ENCODE results near the gene TSPOAP1.

The TSPOAP1 gene

DNA sequence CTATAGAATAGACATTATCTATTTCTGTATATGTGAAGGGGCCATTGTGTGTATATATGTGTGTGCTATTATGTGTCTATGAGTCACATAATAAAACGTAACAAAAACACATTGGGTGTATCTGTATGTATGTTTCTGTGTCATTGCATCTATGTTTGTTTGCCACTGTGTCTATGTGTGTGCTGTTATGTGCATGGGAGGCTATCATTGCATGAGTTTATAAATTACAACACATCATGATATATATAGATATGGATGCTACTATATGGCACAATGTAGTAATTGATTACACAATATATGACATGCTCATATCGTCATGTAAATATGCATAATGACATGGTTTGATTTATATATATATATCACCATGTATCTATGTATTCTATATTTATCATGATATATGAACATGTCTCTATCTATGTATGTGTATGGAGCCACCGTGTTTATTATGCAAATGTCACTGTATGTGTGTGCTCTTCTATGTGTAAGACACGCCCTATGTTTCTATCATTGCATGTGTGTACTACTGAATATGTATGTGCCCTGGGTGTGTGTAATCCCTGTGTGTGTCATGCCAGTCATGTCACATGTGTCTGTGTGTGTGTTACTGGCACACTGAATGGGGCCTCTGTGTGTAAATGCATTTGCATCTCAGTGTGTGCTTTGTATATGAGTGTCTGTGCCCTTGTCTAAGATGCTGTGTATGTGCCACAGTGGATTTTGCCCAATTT is 1.4 kb upstream of the TSPOAP1 start:
- no peak for DNase-seq (ENCODE audit: low read depth in 2 of 2, low spot score in 1 of 2)

DNA sequence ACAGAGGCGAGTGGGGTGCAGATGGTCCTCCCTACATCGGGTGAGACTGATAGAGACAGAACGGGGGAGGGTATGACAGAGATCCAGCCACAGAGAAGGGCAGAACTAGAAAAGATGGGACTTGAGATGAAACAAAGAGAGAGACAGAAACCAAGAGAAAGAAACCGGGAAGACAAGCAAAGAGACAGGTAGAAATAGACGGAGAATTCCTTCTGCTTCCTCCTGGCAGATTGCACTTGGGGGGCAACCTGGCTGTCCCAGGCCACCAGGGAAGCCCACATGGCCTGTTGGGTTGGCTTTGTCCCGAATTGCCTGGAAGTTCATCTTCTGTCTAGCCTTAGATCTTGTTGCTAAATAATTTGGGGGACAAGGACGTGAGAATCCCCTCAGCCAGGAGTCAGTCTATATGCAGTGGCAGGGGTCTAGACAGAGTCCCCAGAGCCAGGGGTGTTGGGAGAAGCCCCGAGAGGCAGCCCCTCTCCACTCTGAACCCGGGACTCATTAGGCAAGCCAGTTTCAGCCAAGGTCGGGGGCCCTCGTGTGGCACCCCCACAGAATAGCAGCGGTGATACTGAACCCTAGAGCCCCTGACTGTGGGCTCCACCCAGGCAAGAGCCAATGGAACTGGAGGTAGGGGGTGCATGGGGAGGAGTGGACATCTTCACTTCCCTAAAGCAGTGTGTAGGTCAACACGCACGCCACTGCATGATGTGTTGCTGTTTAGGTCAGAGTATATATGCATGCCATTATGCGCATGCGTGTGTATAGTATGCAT is 627 bp upstream of the TSPOAP1 start:
- peak in 1 of 2 donors; percentile 62 for DNase-seq (ENCODE audit: low read depth in 2 of 2, low spot score in 1 of 2)

DNA sequence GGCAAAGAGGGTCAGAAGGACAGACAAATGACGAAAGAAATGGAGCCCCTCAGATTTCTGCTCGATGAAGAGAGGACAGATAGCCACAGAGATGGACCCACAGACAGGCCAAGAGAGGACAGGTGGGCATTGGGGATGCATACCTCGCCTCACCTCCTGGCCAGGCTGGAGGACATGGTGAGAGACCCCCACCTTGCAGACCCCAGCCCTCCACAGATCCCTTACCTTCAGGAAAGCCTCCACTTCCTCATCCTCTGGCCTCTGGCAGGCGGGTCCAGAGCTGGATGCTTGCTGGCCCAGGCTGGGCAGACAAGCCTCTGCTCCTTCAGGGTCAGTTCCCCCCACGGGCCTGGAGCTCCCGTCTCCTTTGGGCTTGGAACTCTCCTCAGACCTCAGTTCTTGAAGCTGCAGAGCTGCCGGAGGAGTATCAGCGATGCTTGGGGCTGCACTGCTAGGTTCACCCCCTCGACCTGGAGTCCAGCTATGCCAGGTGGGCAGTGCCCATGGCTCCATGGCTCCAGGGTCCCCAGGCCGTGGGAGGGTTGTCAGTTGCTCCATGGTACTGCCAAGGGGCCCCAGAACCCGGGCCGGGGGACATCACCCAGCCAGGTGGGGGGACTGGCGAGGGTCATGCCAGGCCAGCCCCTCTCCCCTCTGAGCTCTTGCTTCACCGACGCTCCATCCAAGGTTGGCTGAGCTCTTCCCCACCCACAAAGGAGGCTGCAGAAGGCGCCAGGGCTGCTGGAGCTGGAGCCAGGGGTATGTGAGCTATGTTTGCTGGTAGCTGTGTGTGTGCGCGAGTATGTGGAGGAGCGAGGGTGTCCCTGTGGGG is 1.0 kb downstream of the TSPOAP1 start:
- no peak for DNase-seq (ENCODE audit: low read depth in 2 of 2, low spot score in 1 of 2)

DNA sequence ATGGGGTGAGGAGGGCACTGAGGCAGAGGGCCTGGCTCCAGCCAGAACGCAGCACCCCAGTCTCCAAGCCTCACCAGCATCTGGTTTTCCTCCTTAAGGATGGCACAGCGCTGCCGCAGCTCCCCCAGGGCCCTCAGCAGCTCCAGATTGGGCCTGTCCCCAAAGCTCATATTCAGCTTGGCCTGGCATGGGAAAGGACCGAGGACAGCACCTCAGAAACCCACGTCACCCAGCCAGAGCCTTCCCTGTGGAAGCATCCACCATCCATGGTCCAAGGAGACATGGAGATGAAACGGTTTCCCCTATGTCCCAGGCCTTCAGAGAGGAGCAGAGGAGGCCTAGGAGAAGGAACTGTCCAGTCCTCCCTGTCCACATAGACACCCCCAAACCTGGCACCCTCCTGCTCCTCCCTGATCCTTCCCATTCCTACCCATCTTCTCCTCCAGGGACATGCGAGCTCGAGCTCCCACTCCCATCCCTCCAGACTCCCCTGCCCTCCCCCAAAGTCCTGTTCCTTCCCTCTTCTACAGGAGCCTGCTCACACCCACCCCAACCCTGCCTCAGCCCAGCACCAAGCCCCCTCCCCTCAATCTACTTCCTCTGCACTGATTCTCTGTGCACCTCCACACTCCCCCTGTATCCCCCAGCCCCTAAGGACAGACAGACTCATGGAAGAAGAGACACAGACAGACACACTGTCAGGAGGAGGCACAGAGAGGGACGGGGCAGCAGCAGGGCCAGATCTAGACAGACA is 1.8 kb downstream of the TSPOAP1 start:
- DNase-seq (ENCODE audit: low read depth in 2 of 2, low spot score in 1 of 2): no peak

DNA sequence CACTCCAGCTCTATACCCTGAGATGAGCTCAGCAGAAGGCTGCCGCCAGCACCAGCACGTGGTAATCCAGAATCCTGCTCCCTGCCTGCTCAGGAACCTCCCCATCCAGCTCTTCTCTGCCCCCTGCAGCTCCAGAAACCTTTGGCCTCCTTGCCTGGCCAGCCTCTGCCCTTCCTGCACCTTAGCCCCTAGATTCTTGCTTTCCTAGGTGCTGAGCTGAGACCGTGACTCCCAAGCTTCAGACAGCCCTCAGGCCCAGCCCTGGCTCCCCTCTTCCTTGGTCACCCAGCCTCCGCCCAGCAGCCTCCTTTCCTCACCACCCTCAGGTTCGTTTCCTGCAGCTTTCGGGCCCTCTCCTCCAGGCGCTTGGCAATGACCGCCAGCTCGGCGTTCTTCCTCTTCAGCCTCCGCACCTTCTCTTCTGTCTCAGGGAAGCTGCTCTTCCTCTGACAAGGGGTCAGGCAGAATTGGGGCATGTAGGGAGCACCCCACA is 2.6 kb downstream of the TSPOAP1 start:
- DNase-seq (ENCODE audit: low read depth in 2 of 2, low spot score in 1 of 2): no peak

DNA sequence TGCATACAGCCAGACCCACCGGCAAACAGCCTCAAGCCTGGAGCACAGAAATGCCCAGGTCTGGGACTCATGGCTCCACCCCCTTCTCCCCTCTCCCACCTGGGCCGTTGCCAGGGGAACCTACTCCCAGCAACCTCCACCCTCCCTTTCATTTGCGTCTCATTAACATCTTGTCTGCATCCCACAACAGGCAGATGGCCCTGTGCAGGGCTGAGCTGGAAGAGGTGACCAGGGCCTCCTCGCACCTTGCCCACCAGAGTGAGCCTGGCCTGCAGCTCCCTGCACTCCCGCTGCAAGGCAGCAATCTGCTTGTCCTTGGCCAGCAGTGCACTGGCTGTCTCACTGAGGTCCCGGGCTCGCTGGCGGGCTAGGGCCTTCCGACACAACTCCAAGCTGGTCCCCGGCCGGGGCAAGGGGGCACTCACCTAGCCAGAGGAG is 3.3 kb downstream of the TSPOAP1 start:
- DNase-seq (ENCODE audit: low read depth in 2 of 2, low spot score in 1 of 2): no peak

DNA sequence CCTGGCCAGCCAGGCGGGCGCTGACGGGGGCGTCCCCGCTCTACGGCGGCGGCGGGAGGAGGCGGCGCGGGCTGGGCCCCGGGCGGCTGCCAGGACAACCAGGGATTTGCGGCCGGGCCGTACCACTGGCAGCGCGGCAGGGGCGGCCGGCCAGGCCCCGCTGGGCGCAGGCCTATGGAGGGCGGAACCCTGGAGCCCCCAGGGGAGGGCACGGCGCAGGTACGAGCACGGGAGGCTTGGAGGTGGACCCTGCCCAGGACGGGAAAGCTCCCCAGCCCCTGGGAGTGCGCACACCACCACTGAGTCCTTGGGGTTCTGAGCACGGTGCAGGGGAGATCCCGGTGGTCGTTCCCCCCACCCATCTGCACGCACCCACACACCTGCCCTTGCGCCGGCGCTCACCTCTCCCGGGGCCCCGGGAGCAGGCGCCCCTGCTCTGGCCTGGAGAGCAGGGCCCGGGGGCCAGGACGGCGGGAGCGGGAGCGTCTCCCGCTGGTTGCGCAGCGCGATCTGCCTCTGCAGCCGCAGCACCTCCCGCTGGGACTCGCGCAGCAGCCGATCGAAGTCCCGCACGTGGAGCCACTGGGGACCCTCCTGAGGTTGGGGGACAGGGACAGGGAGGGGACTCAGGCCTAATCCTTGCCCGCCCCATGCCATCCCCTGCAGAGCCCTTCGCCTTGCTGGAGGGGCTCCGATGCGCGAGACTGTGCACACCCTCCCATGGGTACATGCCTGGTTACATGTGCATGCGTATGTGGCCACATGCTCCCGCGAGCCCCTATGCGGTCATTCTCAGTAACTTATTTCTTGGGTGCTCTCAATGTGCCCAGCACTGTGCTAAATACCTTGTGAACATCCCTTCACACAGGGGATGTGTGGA is 3.9 kb downstream of the TSPOAP1 start:
- DNase-seq (ENCODE audit: low read depth in 2 of 2, low spot score in 1 of 2): no peak

DNA sequence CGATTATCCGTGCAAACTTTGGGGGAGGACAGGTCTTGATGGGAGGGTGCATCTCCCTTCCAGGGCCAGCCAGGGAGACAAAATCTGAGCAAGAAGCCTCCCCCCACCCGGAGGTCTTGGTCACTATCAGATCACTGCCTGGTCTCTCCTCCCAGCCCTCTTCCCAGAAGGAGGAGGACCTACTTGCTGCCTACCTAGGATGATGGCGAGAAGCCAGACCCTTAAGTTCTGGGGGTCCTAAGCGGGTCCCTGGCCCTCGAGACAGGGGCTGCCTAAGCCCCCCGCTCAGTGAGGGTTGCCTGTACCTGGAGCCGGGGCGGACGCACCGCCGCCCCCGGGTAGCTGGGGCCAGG is 4.6 kb downstream of the TSPOAP1 start:
- DNase-seq (ENCODE audit: low read depth in 2 of 2, low spot score in 1 of 2): no peak

DNA sequence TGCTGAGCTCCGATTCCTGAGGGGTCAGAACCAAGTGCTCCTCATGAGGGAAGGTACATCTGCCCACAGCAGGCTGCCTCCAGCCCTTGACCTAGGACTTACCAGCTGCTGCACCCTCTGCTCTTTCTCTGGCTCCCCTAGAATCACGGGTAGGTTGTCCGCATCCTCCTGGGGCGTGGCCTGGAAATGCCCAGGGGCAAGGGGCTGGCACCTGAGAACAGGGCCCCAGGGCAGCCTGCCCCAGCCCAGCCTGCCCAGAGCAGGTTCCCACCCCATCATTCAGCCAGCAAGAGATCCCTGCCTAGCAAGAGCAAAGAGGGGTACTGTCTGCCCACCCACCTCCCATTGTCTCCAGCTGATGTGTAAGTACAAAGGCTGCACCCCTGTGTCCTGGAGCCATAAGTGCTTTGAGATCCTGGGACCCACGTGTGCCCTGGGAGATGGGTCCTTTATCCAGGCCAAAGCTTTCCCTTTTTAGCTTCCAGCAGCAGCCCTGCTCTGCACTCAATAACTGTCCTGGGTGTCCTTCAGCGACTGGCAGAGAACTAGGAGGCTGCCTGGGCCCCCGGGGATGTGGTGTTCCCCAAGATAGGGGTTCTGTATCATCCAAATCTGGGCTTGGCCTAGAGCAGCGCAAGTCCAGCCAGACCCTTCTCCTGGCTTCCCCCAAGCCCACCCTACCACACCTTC is 5.1 kb downstream of the TSPOAP1 start:
- no peak for DNase-seq (ENCODE audit: low read depth in 2 of 2, low spot score in 1 of 2)

DNA sequence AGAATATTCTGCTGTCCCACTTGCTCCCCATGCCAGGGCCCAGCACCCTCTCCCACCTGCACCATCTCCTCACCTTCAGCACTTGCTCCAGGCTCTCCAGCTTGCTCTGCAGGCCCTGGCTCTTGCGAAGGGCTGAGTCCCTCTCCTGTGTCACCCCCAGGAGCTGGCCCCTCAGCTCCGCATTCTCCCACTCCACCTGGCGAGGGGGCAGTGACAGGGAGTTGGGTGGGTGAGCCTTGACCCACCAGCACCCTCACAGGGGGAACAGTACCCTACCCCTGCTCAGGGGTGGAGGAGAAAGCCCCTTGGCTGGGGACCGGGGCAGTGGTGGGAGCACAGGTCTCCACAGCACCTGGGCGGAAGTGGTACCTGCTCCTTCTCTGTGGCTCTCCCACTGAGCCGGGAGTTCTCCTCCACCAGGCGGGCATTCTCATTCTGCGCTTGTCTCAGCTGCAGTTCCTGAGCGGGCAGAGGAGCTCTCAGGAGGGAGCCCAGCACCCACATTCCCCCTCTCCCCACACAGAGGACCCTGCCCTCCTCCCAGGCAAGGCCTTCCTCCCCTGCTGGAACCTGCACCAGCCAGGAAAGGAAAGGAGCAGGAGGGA is 5.9 kb downstream of the TSPOAP1 start:
- no peak for DNase-seq (ENCODE audit: low read depth in 2 of 2, low spot score in 1 of 2)

DNA sequence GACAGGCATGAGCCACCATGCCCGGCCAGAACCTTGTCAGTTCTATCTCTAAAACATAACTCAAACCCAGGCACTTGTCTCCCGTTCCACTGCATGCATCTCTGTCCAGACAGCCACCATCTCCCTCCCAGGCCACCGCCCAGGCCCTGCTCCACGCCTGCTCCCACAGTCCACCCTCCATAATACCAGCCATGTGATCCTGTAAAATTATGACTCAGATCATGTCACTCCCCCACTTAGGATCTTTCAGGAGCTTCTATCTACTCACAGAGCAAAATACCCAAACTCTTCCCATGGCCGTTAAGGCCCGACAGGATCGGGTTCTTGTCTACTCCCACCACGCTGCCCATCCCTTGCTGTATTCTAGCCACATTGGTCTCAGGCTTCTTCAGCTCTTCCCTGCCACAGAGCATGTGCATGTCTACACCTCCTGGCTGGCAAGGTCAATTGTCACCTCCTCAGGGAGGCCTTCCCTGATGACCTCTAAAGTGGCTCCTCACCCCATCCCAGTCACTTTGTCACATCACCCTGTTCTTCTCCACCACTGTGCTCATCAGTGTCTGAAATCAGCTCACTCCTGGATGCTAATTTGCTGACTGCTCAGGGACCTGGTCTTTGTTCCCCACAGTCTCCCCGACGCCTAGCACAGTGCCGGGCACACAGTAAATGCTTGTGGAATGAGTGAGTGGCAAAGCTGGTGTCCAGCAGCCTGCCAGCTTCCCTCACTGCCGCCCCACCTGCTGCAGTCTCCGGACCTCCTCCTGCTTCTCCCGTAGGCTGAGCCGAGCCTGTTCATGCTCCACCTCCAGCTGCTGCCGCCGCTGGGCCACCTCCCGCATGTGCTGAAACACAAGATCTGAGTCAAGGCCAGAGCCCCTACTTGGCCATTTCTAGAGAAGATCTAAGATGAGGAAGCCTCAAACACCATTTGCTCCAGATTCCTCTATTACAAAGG is 6.7 kb downstream of the TSPOAP1 start:
- no peak for DNase-seq (ENCODE audit: low read depth in 2 of 2, low spot score in 1 of 2)

DNA sequence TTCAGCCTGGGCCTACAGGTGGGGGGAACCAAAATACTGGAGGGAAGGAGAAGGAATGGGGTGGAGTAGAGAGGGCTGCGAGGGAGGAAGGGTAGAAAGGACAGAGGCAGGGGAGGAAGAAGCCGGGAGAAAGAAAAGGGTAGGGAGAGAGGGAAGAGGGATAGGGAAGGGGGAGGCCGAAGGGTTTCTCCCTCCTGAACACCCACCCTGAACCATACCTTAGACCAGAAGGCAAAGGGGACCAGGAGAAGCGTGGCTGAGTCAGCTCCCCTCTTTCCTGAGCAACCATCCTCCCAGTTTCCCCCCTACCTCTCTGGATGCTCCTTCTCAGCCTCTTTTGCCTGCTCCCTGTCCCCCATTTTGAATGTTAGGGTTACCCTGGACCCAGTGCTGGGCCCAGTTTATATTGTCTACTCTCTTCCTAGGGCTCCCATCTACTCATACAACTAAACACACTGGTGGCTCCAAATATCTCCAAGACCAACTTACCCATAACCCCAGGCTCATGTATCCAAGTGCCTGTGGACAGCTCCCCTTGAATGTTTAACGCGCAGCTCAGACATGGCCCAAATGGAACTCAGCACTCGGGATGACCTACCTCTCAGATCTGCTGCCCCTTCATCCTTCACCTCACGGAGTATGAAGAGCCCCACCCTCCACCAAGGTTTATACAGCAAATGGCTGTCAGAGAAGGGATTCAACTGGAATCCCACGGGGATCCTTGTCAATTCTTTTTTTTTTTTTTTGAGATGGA is 7.8 kb downstream of the TSPOAP1 start:
- DNase-seq (ENCODE audit: low read depth in 2 of 2, low spot score in 1 of 2): no peak

DNA sequence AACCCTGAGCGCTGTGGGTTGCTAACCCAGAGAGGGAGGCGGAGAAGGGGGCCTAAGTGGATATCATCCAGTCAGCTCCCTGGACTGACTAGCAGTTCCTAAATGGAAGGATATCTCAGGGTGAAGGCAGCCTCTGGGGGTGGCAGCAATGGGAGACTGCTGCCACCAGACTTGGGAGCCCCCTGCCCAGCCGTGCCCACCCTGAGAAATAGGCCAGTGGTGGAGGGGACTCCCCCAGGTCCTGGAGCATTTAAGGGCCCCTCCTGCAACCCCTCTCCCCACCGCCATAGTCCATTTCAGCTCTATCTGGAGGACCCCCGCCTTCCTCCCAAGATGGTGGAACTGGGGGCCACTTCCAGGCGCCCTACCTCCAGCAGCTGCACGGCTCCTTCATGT is 8.4 kb downstream of the TSPOAP1 start:
- DNase-seq (ENCODE audit: low read depth in 2 of 2, low spot score in 1 of 2): no peak

DNA sequence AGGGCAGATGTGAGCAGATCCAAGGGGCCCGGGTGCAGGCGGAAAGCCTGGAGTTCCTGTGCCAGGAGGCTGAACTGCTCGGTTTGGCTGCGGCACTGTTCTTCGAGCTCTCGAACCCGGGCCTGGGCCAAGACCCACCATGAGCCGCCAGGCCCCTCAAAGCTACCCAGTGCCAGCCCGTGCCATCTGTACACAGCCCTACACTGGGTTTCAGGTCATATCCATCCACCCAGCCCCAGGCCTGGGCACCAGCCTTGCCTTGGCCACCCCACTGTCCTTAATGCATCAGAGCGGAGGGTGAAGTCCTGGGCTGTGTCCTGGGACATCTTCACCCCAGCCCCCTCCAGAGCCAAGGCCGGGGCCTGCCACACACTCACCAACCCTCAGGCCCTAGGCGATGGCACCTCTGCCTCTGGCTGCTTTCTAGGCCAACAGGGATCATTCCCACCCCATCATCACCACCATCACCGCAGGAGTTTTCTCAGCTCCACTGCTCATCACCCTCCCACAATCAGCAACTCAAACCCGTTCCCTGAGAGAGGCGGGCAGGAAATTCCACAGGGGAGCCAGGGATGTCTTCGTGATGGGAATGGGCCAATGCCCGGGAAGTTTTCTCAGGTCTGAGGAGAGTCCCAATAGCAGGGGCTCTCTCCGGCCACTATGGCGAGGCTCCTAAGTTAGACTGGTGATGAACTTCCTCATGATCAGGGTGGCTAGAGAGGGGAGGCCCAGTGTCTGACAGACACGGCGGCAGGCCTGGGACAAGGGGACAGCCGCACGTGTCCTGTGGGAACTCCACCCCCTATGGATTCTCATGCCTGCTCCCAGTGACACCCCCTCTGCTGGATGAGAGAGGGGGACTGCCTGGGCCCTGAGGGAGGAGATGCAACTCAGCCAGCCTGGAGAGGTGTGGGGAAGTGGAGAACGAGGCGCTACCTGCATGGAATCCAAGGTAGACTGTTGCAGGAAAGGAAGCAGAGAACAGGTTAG is 9.1 kb downstream of the TSPOAP1 start:
- DNase-seq (ENCODE audit: low read depth in 2 of 2, low spot score in 1 of 2): no peak

DNA sequence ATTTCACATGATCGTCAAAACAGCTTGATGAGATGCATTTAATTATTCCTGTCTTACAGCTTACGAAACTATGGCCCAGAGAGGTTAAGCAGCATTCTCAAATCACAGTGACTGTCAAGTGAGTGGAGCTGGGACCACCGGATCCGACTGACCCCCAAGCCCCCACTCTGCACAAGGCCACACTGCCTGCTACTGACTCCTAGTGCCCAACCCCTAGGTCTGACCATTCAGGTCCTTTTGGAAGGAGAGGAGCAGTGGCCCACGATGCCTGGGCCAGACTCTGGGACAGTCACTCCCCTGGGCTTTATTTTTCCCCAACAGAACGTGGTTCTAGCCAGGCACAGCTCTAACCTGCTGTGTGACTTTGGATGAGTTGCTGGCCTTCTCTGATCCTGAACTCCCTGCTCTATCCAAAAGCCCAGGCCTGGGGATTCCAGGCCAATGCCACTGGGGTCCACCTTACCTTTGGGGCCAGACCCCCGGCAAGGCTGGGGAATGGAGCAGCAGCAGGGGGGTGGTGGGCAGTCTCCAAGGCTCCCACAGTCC is 9.9 kb downstream of the TSPOAP1 start:
- DNase-seq (ENCODE audit: low read depth in 2 of 2, low spot score in 1 of 2): no peak

DNA sequence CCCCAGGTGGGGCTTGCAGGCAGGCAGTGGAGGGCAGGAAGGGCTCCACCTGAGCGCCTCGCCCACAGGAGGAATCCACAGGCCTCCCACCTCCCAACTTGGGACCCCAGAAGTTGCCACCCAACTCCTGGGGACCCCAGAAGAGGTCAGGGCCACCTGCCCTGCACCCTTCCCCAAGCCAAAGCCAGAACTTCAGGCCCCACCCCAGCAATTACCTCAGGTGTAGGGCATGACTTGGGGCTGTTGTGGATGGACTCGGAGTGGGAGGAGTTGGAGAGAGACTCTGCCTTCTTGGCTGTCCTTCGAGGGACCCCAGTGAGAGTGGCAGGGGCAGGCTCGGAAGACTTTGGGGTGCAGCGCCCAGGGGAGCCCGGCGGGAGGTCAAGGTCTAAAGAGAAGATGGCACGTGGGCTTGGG is 10.5 kb downstream of the TSPOAP1 start:
- DNase-seq (ENCODE audit: low read depth in 2 of 2, low spot score in 1 of 2): no peak
